ENCODE data around the gene XK. TPM values are rescaled to one million over a fixed set of nuclear protein-coding genes. Genes with fewer than 3 reads are reported as not detected.

The XK gene
- total RNA-seq, 5 donors from 2014 or later (not counting 1 experiment from before 2014, with no cell fraction given), result 0.10 to 0.18 (median 0.12) TPM; not detected in 1

- no peak for ATAC-seq (replicated peaks in 1 of 4)
- H3K36me3 ChIP-seq (ENCODE audit: control insufficient read depth in 2 of 2, extremely low read depth in 1 of 2, insufficient read depth in 1 of 2, low read length in 1 of 2), result no peaks in the 10 kb centered on the region
- DNase-seq, result no peak
- no peaks in the 10 kb centered on the region for H3K9me3 ChIP-seq
- Mint-ChIP-seq H3K36me3 (no peaks in the 10 kb centered on the region), H3K27ac (no peak overlapping the region), H3K27me3 (peaks cover 0 to 17% of the 10 kb centered on the region in 2 donors), H3K4me3 (no peak overlapping the region), H3K4me1 (no peaks in the 10 kb centered on the region), H3K9me3 (peaks cover 0 to 6% (median 0%) of the 10 kb centered on the region in 3 donors)
- no CpG with 5 or more reads among the region's 4 CpGs for WGBS (ENCODE audit: insufficient coverage)
- H3K27me3 ChIP-seq (replicated peaks in 1 of 2; ENCODE audit: control insufficient read depth in 2 of 2, extremely low read depth in 1 of 2, insufficient read depth in 2 of 2, low read length in 1 of 2), result no peaks in the 10 kb centered on the region
- CTCF ChIA-PET, result no interaction called here
- H3K27ac ChIP-seq (ENCODE audit: low read length), result no peak overlapping the region
- no peak overlapping the region for H3K4me3 ChIP-seq (ENCODE audit: control insufficient read depth in 1 of 2, extremely low read depth in 1 of 2, low read length in 1 of 2)
- H3K4me1 ChIP-seq (ENCODE audit: control insufficient read depth in 1 of 2, extremely low read depth in 1 of 2, insufficient read depth in 2 of 2, low read length in 2 of 2), result no peaks in the 10 kb centered on the region
- POLR2A ChIA-PET, result no interaction called here
Measured at GRCh38 chrX:37662181-37662580, 23.4 kb upstream of the XK start.

- ChIA-PET CTCF (interaction anchor here in 1 of 2 donors (0.9 kb wide), 1 partner anchor 24 kb away, joined by 3 read pairs; no protein-coding TSS in a partner anchor), POLR2A (no interaction called here)
- H3K27me3 ChIP-seq (replicated peaks in 1 of 2; ENCODE audit: control insufficient read depth in 2 of 2, extremely low read depth in 1 of 2, insufficient read depth in 2 of 2, low read length in 1 of 2), result no peaks in the 10 kb centered on the region
- Mint-ChIP-seq H3K36me3 (no peaks in the 10 kb centered on the region), H3K4me1 (no peaks in the 10 kb centered on the region), H3K4me3 (no peak overlapping the region), H3K9me3 (peaks cover 0 to 6% (median 0%) of the 10 kb centered on the region in 3 donors), H3K27ac (no peak overlapping the region), H3K27me3 (peaks cover 0 to 15% of the 10 kb centered on the region in 2 donors)
- H3K36me3 ChIP-seq (ENCODE audit: control insufficient read depth in 2 of 2, extremely low read depth in 1 of 2, insufficient read depth in 1 of 2, low read length in 1 of 2), result no peaks in the 10 kb centered on the region
- H3K4me3 ChIP-seq (ENCODE audit: control insufficient read depth in 1 of 2, extremely low read depth in 1 of 2, low read length in 1 of 2), result no peak overlapping the region
- DNase-seq (no peak), ATAC-seq (replicated peaks in 1 of 4) (no peak)
- no peaks in the 10 kb centered on the region for H3K4me1 ChIP-seq (ENCODE audit: control insufficient read depth in 1 of 2, extremely low read depth in 1 of 2, insufficient read depth in 2 of 2, low read length in 2 of 2)
- no peak overlapping the region for H3K27ac ChIP-seq (ENCODE audit: low read length)
- no peaks in the 10 kb centered on the region for H3K9me3 ChIP-seq
Measured at GRCh38 chrX:37666516-37666915, 19.1 kb upstream of the XK start.

GRCh38 chrX:37667141-37667540 is 18.4 kb upstream of the XK start:
- H3K4me3 Mint-ChIP-seq, result no peak overlapping the region
- no peak overlapping the region for H3K27ac Mint-ChIP-seq
- H3K9me3 Mint-ChIP-seq, result peaks cover 0 to 6% (median 0%) of the 10 kb centered on the region in 3 donors
- no CpG with 5 or more reads among the region's 6 CpGs for WGBS (ENCODE audit: insufficient coverage)
- no peaks in the 10 kb centered on the region for H3K4me1 Mint-ChIP-seq
- peaks cover 0 to 16% of the 10 kb centered on the region in 2 donors for H3K27me3 Mint-ChIP-seq
- Histone ChIP-seq H3K9me3 (no peaks in the 10 kb centered on the region), H3K27me3 (replicated peaks in 1 of 2; ENCODE audit: control insufficient read depth in 2 of 2, extremely low read depth in 1 of 2, insufficient read depth in 2 of 2, low read length in 1 of 2) (no peaks in the 10 kb centered on the region), H3K4me1 (ENCODE audit: control insufficient read depth in 1 of 2, extremely low read depth in 1 of 2, insufficient read depth in 2 of 2, low read length in 2 of 2) (no peaks in the 10 kb centered on the region), H3K27ac (ENCODE audit: low read length) (no peak overlapping the region), H3K4me3 (ENCODE audit: control insufficient read depth in 1 of 2, extremely low read depth in 1 of 2, low read length in 1 of 2) (no peak overlapping the region), H3K36me3 (ENCODE audit: control insufficient read depth in 2 of 2, extremely low read depth in 1 of 2, insufficient read depth in 1 of 2, low read length in 1 of 2) (no peaks in the 10 kb centered on the region)
- ATAC-seq (replicated peaks in 1 of 4), result no peak
- ChIA-PET POLR2A (no interaction called here), CTCF (no interaction called here)
- H3K36me3 Mint-ChIP-seq, result no peaks in the 10 kb centered on the region
- no peak for DNase-seq

- H3K4me1 ChIP-seq (ENCODE audit: control insufficient read depth in 1 of 2, extremely low read depth in 1 of 2, insufficient read depth in 2 of 2, low read length in 2 of 2), result no peaks in the 10 kb centered on the region
- H3K36me3 ChIP-seq (ENCODE audit: control insufficient read depth in 2 of 2, extremely low read depth in 1 of 2, insufficient read depth in 1 of 2, low read length in 1 of 2), result no peaks in the 10 kb centered on the region
- Mint-ChIP-seq H3K27me3 (peaks cover 2 to 8% of the 10 kb centered on the region in 2 donors), H3K27ac (no peak overlapping the region), H3K36me3 (no peaks in the 10 kb centered on the region), H3K4me1 (no peaks in the 10 kb centered on the region), H3K9me3 (no peaks in the 10 kb centered on the region), H3K4me3 (no peak overlapping the region)
- ChIA-PET POLR2A (no interaction called here), CTCF (no interaction called here)
- no peaks in the 10 kb centered on the region for H3K9me3 ChIP-seq
- H3K27ac ChIP-seq (ENCODE audit: low read length), result no peak overlapping the region
- no peaks in the 10 kb centered on the region for H3K27me3 ChIP-seq (replicated peaks in 1 of 2; ENCODE audit: control insufficient read depth in 2 of 2, extremely low read depth in 1 of 2, insufficient read depth in 2 of 2, low read length in 1 of 2)
- ATAC-seq (replicated peaks in 1 of 4) (no peak), DNase-seq (no peak)
- no peak overlapping the region for H3K4me3 ChIP-seq (ENCODE audit: control insufficient read depth in 1 of 2, extremely low read depth in 1 of 2, low read length in 1 of 2)
- WGBS (ENCODE audit: insufficient coverage), result 100% methylated on average over 1 of the region's 4 CpGs
Measured at GRCh38 chrX:37672563-37672962, 13.0 kb upstream of the XK start.

- POLR2A ChIA-PET, result no interaction called here
- H3K9me3 Mint-ChIP-seq, result no peaks in the 10 kb centered on the region
- no peaks in the 10 kb centered on the region for H3K4me1 ChIP-seq (ENCODE audit: control insufficient read depth in 1 of 2, extremely low read depth in 1 of 2, insufficient read depth in 2 of 2, low read length in 2 of 2)
- no peaks in the 10 kb centered on the region for H3K36me3 Mint-ChIP-seq
- H3K4me3 Mint-ChIP-seq, result no peak overlapping the region
- no peaks in the 10 kb centered on the region for H3K9me3 ChIP-seq
- ATAC-seq (replicated peaks in 1 of 4), result no peak
- H3K27ac Mint-ChIP-seq, result no peak overlapping the region
- H3K27ac ChIP-seq (ENCODE audit: low read length), result no peak overlapping the region
- no peaks in the 10 kb centered on the region for H3K27me3 ChIP-seq (replicated peaks in 1 of 2; ENCODE audit: control insufficient read depth in 2 of 2, extremely low read depth in 1 of 2, insufficient read depth in 2 of 2, low read length in 1 of 2)
- H3K4me3 ChIP-seq (ENCODE audit: control insufficient read depth in 1 of 2, extremely low read depth in 1 of 2, low read length in 1 of 2), result no peak overlapping the region
- no peaks in the 10 kb centered on the region for H3K36me3 ChIP-seq (ENCODE audit: control insufficient read depth in 2 of 2, extremely low read depth in 1 of 2, insufficient read depth in 1 of 2, low read length in 1 of 2)
- H3K27me3 Mint-ChIP-seq, result peaks cover 2 to 10% of the 10 kb centered on the region in 2 donors
- DNase-seq, result no peak
- H3K4me1 Mint-ChIP-seq, result no peaks in the 10 kb centered on the region
- CTCF ChIA-PET, result no interaction called here
Measured at GRCh38 chrX:37676811-37677210, 8.8 kb upstream of the XK start.

GRCh38 chrX:37677243-37677642 is 8.3 kb upstream of the XK start:
- Mint-ChIP-seq H3K4me1 (no peaks in the 10 kb centered on the region), H3K36me3 (no peaks in the 10 kb centered on the region), H3K9me3 (no peaks in the 10 kb centered on the region), H3K27ac (no peak overlapping the region), H3K27me3 (peaks cover 2 to 11% of the 10 kb centered on the region in 2 donors), H3K4me3 (no peak overlapping the region)
- Histone ChIP-seq H3K27me3 (replicated peaks in 1 of 2; ENCODE audit: control insufficient read depth in 2 of 2, extremely low read depth in 1 of 2, insufficient read depth in 2 of 2, low read length in 1 of 2) (no peaks in the 10 kb centered on the region), H3K4me3 (ENCODE audit: control insufficient read depth in 1 of 2, extremely low read depth in 1 of 2, low read length in 1 of 2) (no peak overlapping the region), H3K27ac (ENCODE audit: low read length) (no peak overlapping the region), H3K4me1 (ENCODE audit: control insufficient read depth in 1 of 2, extremely low read depth in 1 of 2, insufficient read depth in 2 of 2, low read length in 2 of 2) (no peaks in the 10 kb centered on the region), H3K36me3 (ENCODE audit: control insufficient read depth in 2 of 2, extremely low read depth in 1 of 2, insufficient read depth in 1 of 2, low read length in 1 of 2) (no peaks in the 10 kb centered on the region), H3K9me3 (no peaks in the 10 kb centered on the region)
- WGBS (ENCODE audit: insufficient coverage), result no CpG with 5 or more reads among the region's 1 CpG
- DNase-seq (no peak), ATAC-seq (replicated peaks in 1 of 4) (no peak)
- ChIA-PET POLR2A (no interaction called here), CTCF (no interaction called here)

GRCh38 chrX:37677765-37678164 is 7.8 kb upstream of the XK start:
- POLR2A ChIA-PET, result no interaction called here
- H3K36me3 Mint-ChIP-seq, result no peaks in the 10 kb centered on the region
- CTCF ChIA-PET, result no interaction called here
- no peak overlapping the region for H3K4me3 ChIP-seq (ENCODE audit: control insufficient read depth in 1 of 2, extremely low read depth in 1 of 2, low read length in 1 of 2)
- no CpG with 5 or more reads among the region's 1 CpG for WGBS (ENCODE audit: insufficient coverage)
- no peaks in the 10 kb centered on the region for H3K36me3 ChIP-seq (ENCODE audit: control insufficient read depth in 2 of 2, extremely low read depth in 1 of 2, insufficient read depth in 1 of 2, low read length in 1 of 2)
- DNase-seq (no peak), ATAC-seq (replicated peaks in 1 of 4) (no peak)
- H3K9me3 Mint-ChIP-seq, result no peaks in the 10 kb centered on the region
- no peaks in the 10 kb centered on the region for H3K27me3 ChIP-seq (replicated peaks in 1 of 2; ENCODE audit: control insufficient read depth in 2 of 2, extremely low read depth in 1 of 2, insufficient read depth in 2 of 2, low read length in 1 of 2)
- no peak overlapping the region for H3K27ac ChIP-seq (ENCODE audit: low read length)
- H3K4me1 Mint-ChIP-seq, result no peaks in the 10 kb centered on the region
- no peak overlapping the region for H3K4me3 Mint-ChIP-seq
- H3K27ac Mint-ChIP-seq, result no peak overlapping the region
- peaks cover 2 to 16% of the 10 kb centered on the region in 2 donors for H3K27me3 Mint-ChIP-seq
- no peaks in the 10 kb centered on the region for H3K4me1 ChIP-seq (ENCODE audit: control insufficient read depth in 1 of 2, extremely low read depth in 1 of 2, insufficient read depth in 2 of 2, low read length in 2 of 2)
- no peaks in the 10 kb centered on the region for H3K9me3 ChIP-seq
